GM23338 (cell line): ENCODE measurements around the gene AEN. TPM values are rescaled to one million over a fixed set of nuclear protein-coding genes. Genes with fewer than 3 reads are reported as not detected.

Experiments used
- ATAC-seq: fragments of 200-7000 bp; cut with Tn5 transposase; 3 replicates; pipeline ENCODE4 v1.9.1; 2020
- DNase-seq: peaks from one replicate; pipeline ENCODE4 v3.0.0-alpha.2; 2015; ENCODE audit warnings: low spot score
- H2AFZ ChIP-seq: fragments of 200-600 bp; sonication (generic); 2 replicates; pipeline ENCODE4 v1.8.0; 2016; ENCODE audit warnings: antibody characterized with exemption, mild to moderate bottlenecking, moderate library complexity
- H3F3A ChIP-seq: fragments of 200-600 bp; sonication (generic); replicated peaks from 2 replicates; pipeline ENCODE4 v1.8.0; 2017; ENCODE audit warnings: antibody characterized with exemption, mixed run types, low read depth
- H3K27ac ChIP-seq: fragments of 200-600 bp; sonication (generic); 2 replicates; pipeline ENCODE4 v1.6.1; 2016; ENCODE audit warnings: low read depth
- H3K27me3 ChIP-seq: fragments of 200-600 bp; sonication (generic); 2 replicates; pipeline ENCODE4 v1.8.0; 2016; ENCODE audit warnings: mild to moderate bottlenecking, mixed run types, moderate library complexity; ENCODE audit not compliant: insufficient read depth
- H3K36me3 ChIP-seq: fragments of 200-600 bp; sonication (generic); 2 replicates; pipeline ENCODE4 v1.8.0; 2016; ENCODE audit warnings: mild to moderate bottlenecking; ENCODE audit not compliant: insufficient read depth
- H3K4me1 ChIP-seq: fragments of 200-600 bp; sonication (generic); 2 replicates; pipeline ENCODE4 v1.8.0; 2016; ENCODE audit warnings: mild to moderate bottlenecking, moderate library complexity; ENCODE audit not compliant: insufficient read depth
- H3K4me2 ChIP-seq: fragments of 200-600 bp; sonication (generic); 2 replicates; pipeline ENCODE4 v1.7.1; 2017; ENCODE audit warnings: mixed run types
- H3K4me3 ChIP-seq: fragments of 200-600 bp; sonication (generic); 2 replicates; pipeline ENCODE4 v1.6.1; 2016; ENCODE audit warnings: mixed run types
- H3K79me2 ChIP-seq: fragments of 200-600 bp; sonication (generic); replicated peaks from 2 replicates; pipeline ENCODE4 v1.8.0; 2017; ENCODE audit warnings: mild to moderate bottlenecking; ENCODE audit not compliant: insufficient read depth
- H3K9me2 ChIP-seq: fragments of 200-600 bp; sonication (generic); 2 replicates; pipeline ENCODE4 v1.8.0; 2017; ENCODE audit not compliant: insufficient read depth
- H4K20me1 ChIP-seq: fragments of 200-600 bp; sonication (generic); replicated peaks from 2 replicates; pipeline ENCODE4 v1.8.0; 2017; ENCODE audit warnings: mild to moderate bottlenecking; ENCODE audit not compliant: insufficient read depth
- H3K27ac Mint-ChIP-seq: 2 replicates; pipeline ENCODE4 v1.8.0; 2020; ENCODE audit warnings: inconsistent platforms, mild to moderate bottlenecking, moderate library complexity, mixed read lengths
- H3K27me3 Mint-ChIP-seq: 3 replicates; pipeline ENCODE4 v1.8.0; 2022; ENCODE audit warnings: low read depth, mild to moderate bottlenecking, moderate library complexity, mixed read lengths, inconsistent platforms; ENCODE audit not compliant: insufficient read depth, poor library complexity
- H3K36me3 Mint-ChIP-seq: 3 replicates; pipeline ENCODE4 v1.8.0; 2021; ENCODE audit warnings: low read depth, mild to moderate bottlenecking, inconsistent platforms, moderate library complexity, mixed read lengths
- H3K4me1 Mint-ChIP-seq: 3 replicates; pipeline ENCODE4 v1.8.0; 2020; ENCODE audit warnings: mild to moderate bottlenecking, inconsistent platforms, mixed read lengths
- H3K4me3 Mint-ChIP-seq: 3 replicates; pipeline ENCODE4 v1.8.0; 2021; ENCODE audit warnings: moderate library complexity, mild to moderate bottlenecking, inconsistent platforms, mixed read lengths
- H3K9me3 Mint-ChIP-seq: 3 replicates; pipeline ENCODE4 v1.8.0; 2020; ENCODE audit warnings: moderate library complexity, mild to moderate bottlenecking, inconsistent platforms, mixed read lengths
- CREB1 ChIP-seq: fragments of 250-450 bp; sonication (Bioruptor Pico); IDR thresholded peaks from 2 replicates; pipeline ENCODE4 v1.5.0; 2020; ENCODE audit warnings: low read depth, mild to moderate bottlenecking, moderate library complexity
- EZH2 ChIP-seq: fragments of 200-600 bp; sonication (generic); IDR thresholded peaks from one replicate; pipeline ENCODE4 v1.8.0; 2017; ENCODE audit warnings: antibody characterized with exemption, mild to moderate bottlenecking, low read depth; ENCODE audit not compliant: unreplicated experiment
- EZH2phosphoT487 ChIP-seq: fragments of 200-600 bp; sonication (generic); IDR thresholded peaks from one replicate; pipeline ENCODE4 v1.8.1; 2018; ENCODE audit warnings: antibody characterized with exemption; ENCODE audit not compliant: unreplicated experiment
- JUNB ChIP-seq: IDR thresholded peaks from one replicate; pipeline ENCODE4 v1.6.1; 2016; ENCODE audit warnings: antibody characterized with exemption; ENCODE audit not compliant: unreplicated experiment
- POLR2AphosphoS5 ChIP-seq: IDR thresholded peaks from 2 replicates; pipeline ENCODE4 v1.6.1; 2016; ENCODE audit warnings: antibody characterized with exemption, low read depth
- ZNF331 ChIP-seq: fragments of 250-450 bp; sonication (Bioruptor Pico); IDR thresholded peaks from 2 replicates; pipeline ENCODE4 v1.5.0; 2020; ENCODE audit warnings: low read depth, mild to moderate bottlenecking, moderate library complexity
- polyA plus RNA-seq: library from polyadenylated mRNA; unstranded; fragments of >200 nt; fragmentation: Nextera tagmentation; extraction: Ambion mirVana; gene quantifications from 2 replicates; pipeline ENCODE4 v1.2.1, GENCODE V29; 2016
- total RNA-seq: library from RNA; depleted of rRNA; stranded (reverse); fragments of >200 nt; shearing (Covaris generic); gene quantifications from 2 replicates; pipeline ENCODE4 v1.2.3, GENCODE V29; 2014
- TF ChIP-seq, protein P1 (sequence below), 2 experiments: fragments of 200-600 bp in 1 of 2; sonication (generic) in 1 of 2; conservative IDR thresholded peaks; 2 replicates each; pipeline versions ENCODE4 v1.5.1 to v1.6.1; 2016 to 2017; ENCODE audit warnings: antibody characterized with exemption in 2 of 2, low read depth in 2 of 2, mild to moderate bottlenecking in 2 of 2, moderate library complexity in 1 of 2
- TF ChIP-seq, protein P2 (sequence below): IDR thresholded peaks from one replicate; pipeline ENCODE4 v1.6.1; 2018; ENCODE audit warnings: antibody characterized with exemption; ENCODE audit not compliant: unreplicated experiment
- TF ChIP-seq, protein P3 (sequence below): IDR thresholded peaks from 2 replicates; pipeline ENCODE4 v1.6.1; 2016; ENCODE audit warnings: antibody characterized with exemption

AEN gene
- total and polyA plus RNA-seq, 2 experiments from 2014 or later: 82.3 to 220 TPM

DNA sequence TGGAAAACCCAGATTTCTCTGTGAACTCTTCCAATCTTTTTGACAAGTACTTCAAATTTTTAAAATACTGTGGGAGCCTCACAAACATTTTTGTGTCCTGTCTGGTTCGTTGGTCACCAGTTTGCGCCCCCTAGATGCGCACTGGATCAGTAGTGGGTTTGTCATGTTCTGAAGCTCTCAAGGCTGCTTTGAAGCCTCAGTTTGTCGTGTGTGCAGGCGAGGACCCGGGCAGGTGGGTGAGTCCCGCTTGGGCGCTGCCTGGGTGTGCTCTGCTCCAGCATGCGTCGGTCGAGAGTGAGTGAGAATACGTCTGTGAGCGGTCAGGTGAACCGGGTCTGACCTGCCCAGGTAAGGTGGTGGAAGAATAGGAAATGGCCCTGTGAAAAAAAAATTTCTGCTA is 17.3 kb upstream of the AEN start:
- H3K9me2 ChIP-seq: no peaks in the 10 kb centered on the region
- peak overlapping the region; percentile 99 for H3K4me2 ChIP-seq
- peak overlapping the region; percentile 70 for H3K4me3 Mint-ChIP-seq
- H3K36me3 Mint-ChIP-seq: no peaks in the 10 kb centered on the region
- peak overlapping the region; percentile 82 for H3K4me3 ChIP-seq
- peak overlapping the region; percentile 91; the same call in 1 of the 2 replicates for H2AFZ ChIP-seq
- no peaks in the 10 kb centered on the region for H3K9me3 Mint-ChIP-seq
- H3K27me3 Mint-ChIP-seq: peaks cover 52% of the 10 kb centered on the region
- H3K27ac ChIP-seq: no peak overlapping the region
- H3K36me3 ChIP-seq: no peaks in the 10 kb centered on the region
- H3K27me3 ChIP-seq: peaks cover 71% of the 10 kb centered on the region
- DNase-seq (peak; percentile 47), ATAC-seq (peak; percentile 15)
- no peaks in the 10 kb centered on the region for H4K20me1 ChIP-seq
- 0 out of 2 replicates have a peak, but pooled peaks cover 15% of the 10 kb centered on the region for H3F3A ChIP-seq
- peaks cover 48% of the 10 kb centered on the region for H3K4me1 ChIP-seq
- no peaks in the 10 kb centered on the region for H3K79me2 ChIP-seq
- peaks cover 43% of the 10 kb centered on the region for H3K4me1 Mint-ChIP-seq
- TF ChIP-seq, protein P1, sequence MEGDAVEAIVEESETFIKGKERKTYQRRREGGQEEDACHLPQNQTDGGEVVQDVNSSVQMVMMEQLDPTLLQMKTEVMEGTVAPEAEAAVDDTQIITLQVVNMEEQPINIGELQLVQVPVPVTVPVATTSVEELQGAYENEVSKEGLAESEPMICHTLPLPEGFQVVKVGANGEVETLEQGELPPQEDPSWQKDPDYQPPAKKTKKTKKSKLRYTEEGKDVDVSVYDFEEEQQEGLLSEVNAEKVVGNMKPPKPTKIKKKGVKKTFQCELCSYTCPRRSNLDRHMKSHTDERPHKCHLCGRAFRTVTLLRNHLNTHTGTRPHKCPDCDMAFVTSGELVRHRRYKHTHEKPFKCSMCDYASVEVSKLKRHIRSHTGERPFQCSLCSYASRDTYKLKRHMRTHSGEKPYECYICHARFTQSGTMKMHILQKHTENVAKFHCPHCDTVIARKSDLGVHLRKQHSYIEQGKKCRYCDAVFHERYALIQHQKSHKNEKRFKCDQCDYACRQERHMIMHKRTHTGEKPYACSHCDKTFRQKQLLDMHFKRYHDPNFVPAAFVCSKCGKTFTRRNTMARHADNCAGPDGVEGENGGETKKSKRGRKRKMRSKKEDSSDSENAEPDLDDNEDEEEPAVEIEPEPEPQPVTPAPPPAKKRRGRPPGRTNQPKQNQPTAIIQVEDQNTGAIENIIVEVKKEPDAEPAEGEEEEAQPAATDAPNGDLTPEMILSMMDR (conservative IDR thresholded peaks at IDR 0.05; ENCODE audit: low read depth in 2 of 2): peak; percentile 44 to 58
- no peak for TF ChIP-seq POLR2AphosphoS5
- TF ChIP-seq ZNF331: no peak
- TF ChIP-seq, protein P2, sequence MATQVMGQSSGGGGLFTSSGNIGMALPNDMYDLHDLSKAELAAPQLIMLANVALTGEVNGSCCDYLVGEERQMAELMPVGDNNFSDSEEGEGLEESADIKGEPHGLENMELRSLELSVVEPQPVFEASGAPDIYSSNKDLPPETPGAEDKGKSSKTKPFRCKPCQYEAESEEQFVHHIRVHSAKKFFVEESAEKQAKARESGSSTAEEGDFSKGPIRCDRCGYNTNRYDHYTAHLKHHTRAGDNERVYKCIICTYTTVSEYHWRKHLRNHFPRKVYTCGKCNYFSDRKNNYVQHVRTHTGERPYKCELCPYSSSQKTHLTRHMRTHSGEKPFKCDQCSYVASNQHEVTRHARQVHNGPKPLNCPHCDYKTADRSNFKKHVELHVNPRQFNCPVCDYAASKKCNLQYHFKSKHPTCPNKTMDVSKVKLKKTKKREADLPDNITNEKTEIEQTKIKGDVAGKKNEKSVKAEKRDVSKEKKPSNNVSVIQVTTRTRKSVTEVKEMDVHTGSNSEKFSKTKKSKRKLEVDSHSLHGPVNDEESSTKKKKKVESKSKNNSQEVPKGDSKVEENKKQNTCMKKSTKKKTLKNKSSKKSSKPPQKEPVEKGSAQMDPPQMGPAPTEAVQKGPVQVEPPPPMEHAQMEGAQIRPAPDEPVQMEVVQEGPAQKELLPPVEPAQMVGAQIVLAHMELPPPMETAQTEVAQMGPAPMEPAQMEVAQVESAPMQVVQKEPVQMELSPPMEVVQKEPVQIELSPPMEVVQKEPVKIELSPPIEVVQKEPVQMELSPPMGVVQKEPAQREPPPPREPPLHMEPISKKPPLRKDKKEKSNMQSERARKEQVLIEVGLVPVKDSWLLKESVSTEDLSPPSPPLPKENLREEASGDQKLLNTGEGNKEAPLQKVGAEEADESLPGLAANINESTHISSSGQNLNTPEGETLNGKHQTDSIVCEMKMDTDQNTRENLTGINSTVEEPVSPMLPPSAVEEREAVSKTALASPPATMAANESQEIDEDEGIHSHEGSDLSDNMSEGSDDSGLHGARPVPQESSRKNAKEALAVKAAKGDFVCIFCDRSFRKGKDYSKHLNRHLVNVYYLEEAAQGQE: peak; percentile 3
- TF ChIP-seq CREB1: no peak
- no peak for TF ChIP-seq EZH2phosphoT487
- TF ChIP-seq EZH2: no peak
- no peak for TF ChIP-seq JUNB
- no peak overlapping the region for H3K27ac Mint-ChIP-seq

DNA sequence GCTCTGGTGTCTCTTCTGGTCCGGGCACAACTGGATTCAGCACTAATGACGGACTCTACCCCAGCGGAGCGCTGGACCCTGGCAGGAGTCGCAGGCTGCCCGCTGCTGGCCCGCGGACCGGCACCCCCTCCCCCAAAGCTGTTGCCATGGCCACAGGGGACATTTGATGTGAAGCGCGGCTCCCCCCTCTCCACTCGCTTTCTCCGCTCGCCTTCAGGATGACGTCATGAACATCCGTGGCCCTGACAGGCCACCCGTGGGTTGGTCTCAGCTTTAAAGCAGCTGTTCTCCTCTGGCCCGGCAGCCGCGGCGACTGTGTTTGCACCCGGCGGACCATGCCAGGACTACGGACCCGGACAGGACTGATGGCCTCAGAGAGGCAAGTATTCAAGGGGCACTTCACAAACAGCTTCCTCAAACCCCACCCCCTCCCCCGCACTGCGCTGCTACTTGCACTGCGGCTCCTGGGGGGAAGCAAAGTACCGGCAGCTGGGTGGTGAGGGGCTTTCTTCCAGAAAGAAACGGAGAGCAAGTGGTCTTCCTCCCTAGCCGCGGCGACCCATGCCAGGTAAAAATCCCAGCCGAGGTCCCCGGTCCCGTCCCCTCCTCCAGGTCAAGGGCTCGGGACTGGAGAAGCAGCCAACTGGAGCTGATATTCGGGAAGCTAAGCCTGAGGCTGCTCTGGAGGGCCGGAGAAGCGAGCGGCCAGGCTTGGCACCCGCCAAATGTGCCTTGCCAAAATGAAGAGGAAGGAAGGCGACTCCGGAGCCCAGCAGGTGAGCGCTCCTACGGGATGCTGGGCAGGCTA is 16.6 kb upstream of the AEN start:
- no peak overlapping the region for H3K27ac Mint-ChIP-seq
- no peaks in the 10 kb centered on the region for H3K36me3 ChIP-seq
- no peaks in the 10 kb centered on the region for H4K20me1 ChIP-seq
- peaks cover 54% of the 10 kb centered on the region for H3K4me1 ChIP-seq
- peak overlapping the region; percentile 91 for H2AFZ ChIP-seq
- H3K9me2 ChIP-seq: no peaks in the 10 kb centered on the region
- H3K9me3 Mint-ChIP-seq: no peaks in the 10 kb centered on the region
- ATAC-seq (peak; percentile 32), DNase-seq (peak; percentile 63)
- H3K36me3 Mint-ChIP-seq: no peaks in the 10 kb centered on the region
- H3K4me2 ChIP-seq: peak overlapping the region; percentile 99
- H3K4me3 ChIP-seq: peak overlapping the region; percentile 82
- no peaks in the 10 kb centered on the region for H3K79me2 ChIP-seq
- peaks cover 55% of the 10 kb centered on the region for H3K27me3 Mint-ChIP-seq
- peaks cover 74% of the 10 kb centered on the region for H3K27me3 ChIP-seq
- peak overlapping the region; percentile 70 for H3K4me3 Mint-ChIP-seq
- TF ChIP-seq CREB1: peak; percentile 85
- TF ChIP-seq, protein P3, sequence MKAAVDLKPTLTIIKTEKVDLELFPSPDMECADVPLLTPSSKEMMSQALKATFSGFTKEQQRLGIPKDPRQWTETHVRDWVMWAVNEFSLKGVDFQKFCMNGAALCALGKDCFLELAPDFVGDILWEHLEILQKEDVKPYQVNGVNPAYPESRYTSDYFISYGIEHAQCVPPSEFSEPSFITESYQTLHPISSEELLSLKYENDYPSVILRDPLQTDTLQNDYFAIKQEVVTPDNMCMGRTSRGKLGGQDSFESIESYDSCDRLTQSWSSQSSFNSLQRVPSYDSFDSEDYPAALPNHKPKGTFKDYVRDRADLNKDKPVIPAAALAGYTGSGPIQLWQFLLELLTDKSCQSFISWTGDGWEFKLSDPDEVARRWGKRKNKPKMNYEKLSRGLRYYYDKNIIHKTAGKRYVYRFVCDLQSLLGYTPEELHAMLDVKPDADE: no peak
- H3F3A ChIP-seq: 0 out of 2 replicates have a peak, but pooled peaks cover 15% of the 10 kb centered on the region
- no peak overlapping the region for H3K27ac ChIP-seq
- H3K4me1 Mint-ChIP-seq: peaks cover 48% of the 10 kb centered on the region
